GM13976 (cell line): ENCODE measurements around the gene MATK.

Experiments
- DNase-seq: peaks from one replicate; pipeline ENCODE4 v3.0.0; 2012; ENCODE audit warnings: low spot score
- in situ Hi-C: fragments of 300-500 bp; cut with MboI; formaldehyde crosslinking; loops from one replicate; pipeline ENCODE4 v1.12.0; 2022; ENCODE audit warnings: low sequenced_read_pairs, mixed read lengths, inconsistent platforms; ENCODE audit not compliant: unreplicated experiment
- TF ChIP-seq, protein P1 (sequence below): IDR thresholded peaks from 2 replicates; pipeline ENCODE4 v1.5.1; 2012; ENCODE audit warnings: borderline replicate concordance, mild to moderate bottlenecking; ENCODE audit not compliant: insufficient read depth; ENCODE audit errors: extremely low read depth, missing control alignments, control extremely low read depth

The MATK gene

DNA sequence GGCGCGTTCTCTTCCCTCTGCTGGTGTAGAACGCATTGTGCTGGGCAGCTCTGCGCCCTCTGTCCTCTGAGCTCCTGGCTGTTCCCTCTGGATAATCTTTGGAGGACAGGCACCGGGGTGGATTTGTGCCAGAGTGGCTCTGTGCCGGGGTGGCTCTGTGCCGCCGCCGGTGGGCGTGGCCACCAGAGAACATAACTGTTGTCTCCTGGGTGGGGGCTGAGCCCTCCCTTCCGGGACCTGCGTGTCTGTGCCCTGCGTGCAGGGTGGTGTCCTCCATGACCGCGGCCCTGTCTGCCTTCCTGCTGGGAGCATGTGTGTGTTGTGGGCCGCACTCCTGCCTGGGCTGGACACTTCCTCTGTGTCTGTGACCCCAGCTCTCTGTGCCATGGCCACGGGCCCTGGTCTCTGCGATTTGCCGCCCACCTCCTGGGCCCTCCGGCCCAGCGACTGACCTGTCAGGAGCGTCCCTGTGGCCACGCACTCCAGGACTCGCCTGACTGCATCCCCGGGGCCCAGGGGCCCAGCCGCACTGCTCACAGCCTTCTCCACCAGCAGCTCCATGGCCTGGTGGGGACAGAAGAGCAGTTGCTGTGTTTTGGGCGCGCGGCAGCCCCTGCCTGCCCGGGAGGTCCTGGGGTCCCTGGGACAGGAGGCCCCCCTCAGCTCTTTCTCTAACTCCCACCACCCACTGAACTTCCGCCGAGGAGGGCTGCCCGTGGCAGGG is 22.4 kb upstream of the MATK start:
- TF ChIP-seq, protein P1, sequence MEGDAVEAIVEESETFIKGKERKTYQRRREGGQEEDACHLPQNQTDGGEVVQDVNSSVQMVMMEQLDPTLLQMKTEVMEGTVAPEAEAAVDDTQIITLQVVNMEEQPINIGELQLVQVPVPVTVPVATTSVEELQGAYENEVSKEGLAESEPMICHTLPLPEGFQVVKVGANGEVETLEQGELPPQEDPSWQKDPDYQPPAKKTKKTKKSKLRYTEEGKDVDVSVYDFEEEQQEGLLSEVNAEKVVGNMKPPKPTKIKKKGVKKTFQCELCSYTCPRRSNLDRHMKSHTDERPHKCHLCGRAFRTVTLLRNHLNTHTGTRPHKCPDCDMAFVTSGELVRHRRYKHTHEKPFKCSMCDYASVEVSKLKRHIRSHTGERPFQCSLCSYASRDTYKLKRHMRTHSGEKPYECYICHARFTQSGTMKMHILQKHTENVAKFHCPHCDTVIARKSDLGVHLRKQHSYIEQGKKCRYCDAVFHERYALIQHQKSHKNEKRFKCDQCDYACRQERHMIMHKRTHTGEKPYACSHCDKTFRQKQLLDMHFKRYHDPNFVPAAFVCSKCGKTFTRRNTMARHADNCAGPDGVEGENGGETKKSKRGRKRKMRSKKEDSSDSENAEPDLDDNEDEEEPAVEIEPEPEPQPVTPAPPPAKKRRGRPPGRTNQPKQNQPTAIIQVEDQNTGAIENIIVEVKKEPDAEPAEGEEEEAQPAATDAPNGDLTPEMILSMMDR: no peak
- in situ Hi-C loops: no loop called here
- DNase-seq: no peak

DNA sequence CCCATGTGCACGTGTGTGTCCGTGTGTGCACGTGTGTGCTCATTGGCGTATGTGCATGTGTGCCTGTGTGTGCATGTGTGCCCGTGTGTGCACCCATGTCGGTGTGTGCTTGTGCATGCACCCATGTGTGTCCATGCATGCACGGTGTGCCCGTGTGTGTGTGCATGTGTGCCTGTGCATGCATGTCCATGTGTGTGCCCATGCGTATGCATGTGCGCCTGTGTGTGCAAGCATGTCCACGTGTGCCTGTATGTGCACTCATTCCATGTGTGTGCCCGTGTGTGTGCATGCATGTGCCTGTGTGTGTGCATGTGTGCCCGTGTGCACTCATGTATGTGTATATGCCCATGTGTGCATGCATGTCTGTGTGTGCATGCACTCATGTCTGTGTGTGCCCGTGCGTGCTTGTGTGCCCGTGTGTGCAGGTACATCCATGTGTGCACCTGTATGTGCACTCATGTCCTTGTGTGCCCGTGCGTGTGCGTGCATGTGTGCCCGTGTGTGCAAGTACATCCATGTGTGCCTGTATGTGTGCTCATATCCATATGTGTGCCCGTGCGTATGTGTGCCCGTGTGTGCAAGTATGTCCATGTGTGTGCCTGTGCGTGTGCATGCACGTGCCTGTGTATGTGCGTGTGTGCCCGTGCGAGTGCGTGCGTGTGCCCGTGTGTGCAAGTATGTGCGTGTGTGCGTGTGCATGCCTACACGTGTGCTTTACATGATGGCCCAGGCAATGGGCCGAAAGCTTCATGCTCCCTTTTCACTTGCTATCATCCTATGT is 21.6 kb upstream of the MATK start:
- in situ Hi-C loops: no loop called here

DNA sequence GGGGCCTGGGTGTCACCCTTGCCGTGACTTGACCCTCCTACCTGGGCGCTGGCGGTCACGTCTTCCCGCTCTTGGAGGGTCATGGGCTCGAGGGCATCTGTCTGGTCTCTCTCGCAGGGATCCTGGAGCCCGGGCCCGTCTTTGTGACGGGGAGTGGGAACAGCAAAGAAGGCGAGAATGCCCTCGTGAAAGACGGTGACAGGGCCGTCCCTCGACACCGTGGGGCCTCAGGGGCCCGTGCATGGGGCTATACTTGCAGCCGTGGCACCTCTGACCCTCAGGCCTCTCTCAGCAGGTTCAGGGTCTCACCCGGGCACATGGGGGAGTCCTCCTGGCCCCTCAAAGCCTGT is 20.9 kb upstream of the MATK start:
- TF ChIP-seq, protein P1: no peak
- in situ Hi-C loops: no loop called here
- no peak for DNase-seq

More for the DNA sequence above, 21.6 kb upstream of the MATK start:
- TF ChIP-seq, protein P1: no peak
- DNase-seq: no peak

DNA sequence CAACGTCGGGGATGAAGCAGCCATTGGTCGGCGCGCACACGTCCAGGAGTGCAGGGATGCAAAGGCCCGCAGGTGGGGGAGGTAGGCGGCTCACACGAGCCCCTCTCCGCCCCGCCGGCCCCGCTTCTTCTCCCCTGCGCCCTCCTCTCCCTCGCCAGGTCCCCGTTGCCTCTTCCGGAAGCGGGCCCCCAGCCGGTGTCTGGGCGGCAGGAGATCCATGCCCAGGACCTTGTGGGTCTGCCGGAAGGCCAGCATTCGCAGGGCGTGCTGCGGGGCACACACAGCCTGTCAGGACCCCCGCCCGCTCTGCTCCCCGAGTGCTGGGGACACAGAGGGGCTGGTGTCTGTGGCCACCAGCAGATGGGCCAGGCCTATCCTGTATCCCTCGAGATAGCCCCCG is 19.7 kb upstream of the MATK start:
- DNase-seq: no peak
- in situ Hi-C loops: no loop called here
- TF ChIP-seq, protein P1: no peak

DNA sequence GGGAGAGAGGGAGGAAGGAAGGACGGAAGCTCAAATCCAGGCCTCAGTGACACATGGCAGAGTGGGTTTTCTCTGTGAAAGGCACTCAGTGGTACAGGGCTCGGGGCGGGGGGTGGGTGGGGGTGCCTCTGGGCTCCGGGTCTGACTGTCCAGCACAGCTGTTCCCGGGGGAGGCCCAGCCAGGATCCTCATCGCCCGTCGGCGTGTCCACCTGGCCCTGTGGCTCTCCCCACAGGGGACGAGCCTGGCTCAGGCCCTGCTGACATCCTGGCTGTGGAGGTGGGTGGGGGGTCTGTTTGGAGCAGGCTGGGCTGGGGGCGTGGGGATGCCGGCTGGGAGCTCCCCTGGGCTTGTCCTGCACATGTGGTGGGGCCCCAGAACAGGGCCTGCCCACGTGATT is 18.2 kb upstream of the MATK start:
- DNase-seq: no peak
- TF ChIP-seq, protein P1: no peak
- in situ Hi-C loops: no loop called here

DNA sequence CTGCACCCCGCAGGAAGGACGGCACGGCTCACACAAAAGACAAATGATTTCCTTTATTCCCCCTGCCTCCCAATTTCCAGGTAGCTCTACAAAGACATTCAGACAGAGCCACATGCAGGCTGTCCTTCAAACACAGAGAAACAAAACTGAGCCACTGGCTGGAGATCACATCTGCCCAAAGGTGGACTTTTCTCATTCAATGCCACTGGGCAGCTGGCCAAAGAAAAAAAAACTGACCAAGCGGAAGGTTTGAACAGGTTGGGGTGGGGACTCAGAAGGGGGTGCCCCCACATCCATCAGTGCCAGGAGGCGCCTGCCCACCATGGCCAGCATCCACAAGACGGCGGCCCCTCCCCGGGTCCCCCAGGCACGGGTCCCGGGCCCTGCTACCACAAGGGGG is 17.8 kb upstream of the MATK start:
- TF ChIP-seq, protein P1: no peak
- in situ Hi-C loops: no loop called here
- DNase-seq: no peak
